DOHH2 (cell line): Measurements from ENCODE around the gene ATP1A1.

Experiments
- H3F3A ChIP-seq: fragments of 200-600 bp; sonication (generic), shearing (Covaris generic); 2 replicates; pipeline ENCODE4 v1.6.0; 2016; ENCODE audit warnings: antibody characterized with exemption, mild to moderate bottlenecking; ENCODE audit not compliant: control insufficient read depth, insufficient read depth
- H3K27ac ChIP-seq: fragments of 200-600 bp; sonication (generic); 2 replicates; pipeline ENCODE4 v1.5.1; 2014; ENCODE audit warnings: low read depth, mild to moderate bottlenecking, low read length, moderate library complexity
- H3K27me3 ChIP-seq: fragments of 200-600 bp; sonication (generic); 2 replicates; pipeline ENCODE4 v1.6.1; 2014; ENCODE audit warnings: mild to moderate bottlenecking, low read length, mixed read lengths; ENCODE audit not compliant: control insufficient read depth
- H3K36me3 ChIP-seq: fragments of 200-600 bp; sonication (generic); 2 replicates; pipeline ENCODE4 v1.6.1; 2014; ENCODE audit warnings: mild to moderate bottlenecking, low read length, moderate library complexity, mixed read lengths; ENCODE audit not compliant: control insufficient read depth
- H3K4me1 ChIP-seq: fragments of 200-600 bp; sonication (generic); 2 replicates; pipeline ENCODE4 v1.6.1; 2014; ENCODE audit warnings: mild to moderate bottlenecking, low read length, mixed read lengths; ENCODE audit not compliant: control insufficient read depth
- H3K4me2 ChIP-seq: fragments of 200-600 bp; sonication (generic); 2 replicates; pipeline ENCODE4 v1.6.0; 2014; ENCODE audit warnings: mild to moderate bottlenecking, low read length, moderate library complexity
- H3K4me3 ChIP-seq: fragments of 200-600 bp; sonication (generic); 2 replicates; pipeline ENCODE4 v1.5.1; 2014; ENCODE audit warnings: mild to moderate bottlenecking, low read length, mixed read lengths
- H3K79me2 ChIP-seq: fragments of 200-600 bp; sonication (generic); 2 replicates; pipeline ENCODE4 v1.6.1; 2014; ENCODE audit warnings: mild to moderate bottlenecking, low read length, mixed read lengths; ENCODE audit not compliant: control insufficient read depth
- H3K9me2 ChIP-seq: fragments of 200-600 bp; sonication (generic); replicated peaks from 2 replicates; pipeline ENCODE4 v1.6.1; 2014; ENCODE audit warnings: mild to moderate bottlenecking, low read length, mixed read lengths; ENCODE audit not compliant: control insufficient read depth
- H3K9me3 ChIP-seq: fragments of 200-600 bp; sonication (generic); 2 replicates; pipeline ENCODE4 v1.6.1; 2014; ENCODE audit warnings: antibody characterized with exemption, low read length, mixed read lengths; ENCODE audit not compliant: control insufficient read depth, insufficient read depth
- H4K20me1 ChIP-seq: fragments of 200-600 bp; sonication (generic); 2 replicates; pipeline ENCODE4 v1.6.0; 2014; ENCODE audit warnings: low read depth, mild to moderate bottlenecking, antibody characterized with exemption, low read length, moderate library complexity; ENCODE audit not compliant: control insufficient read depth, insufficient read depth
- CTCF ChIP-seq: fragments of 200-600 bp; sonication (generic); IDR thresholded peaks from one replicate; pipeline ENCODE4 v1.5.1; 2014; ENCODE audit warnings: antibody characterized with exemption, mild to moderate bottlenecking, low read depth, low read length; ENCODE audit not compliant: poor library complexity, severe bottlenecking
- EZH2phosphoT487 ChIP-seq: fragments of 200-600 bp; sonication (generic); IDR thresholded peaks from 2 replicates; pipeline ENCODE4 v1.6.1; 2017; ENCODE audit warnings: borderline replicate concordance, mild to moderate bottlenecking, antibody characterized with exemption, low read length, moderate library complexity, mixed read lengths

Gene ATP1A1

GRCh38 chr1:116436611-116436970 lies 63.5 kb downstream of the ATP1A1 start:
- Histone ChIP-seq H3K4me1 (no peaks in the 10 kb centered on the region), H3K9me2 (no peaks in the 10 kb centered on the region), H4K20me1 (no peaks in the 10 kb centered on the region), H3K27ac (no peak overlapping the region), H3F3A (no peaks in the 10 kb centered on the region; the same call in 1 of the 2 replicates), H3K79me2 (no peaks in the 10 kb centered on the region), H3K27me3 (peaks cover 3% of the 10 kb centered on the region; the same call in 1 of the 2 replicates), H3K4me2 (no peak overlapping the region), H3K9me3 (no peaks in the 10 kb centered on the region), H3K4me3 (no peak overlapping the region), H3K36me3 (no peaks in the 10 kb centered on the region)
- TF ChIP-seq EZH2phosphoT487 (no peak), CTCF (no peak)

DNA sequence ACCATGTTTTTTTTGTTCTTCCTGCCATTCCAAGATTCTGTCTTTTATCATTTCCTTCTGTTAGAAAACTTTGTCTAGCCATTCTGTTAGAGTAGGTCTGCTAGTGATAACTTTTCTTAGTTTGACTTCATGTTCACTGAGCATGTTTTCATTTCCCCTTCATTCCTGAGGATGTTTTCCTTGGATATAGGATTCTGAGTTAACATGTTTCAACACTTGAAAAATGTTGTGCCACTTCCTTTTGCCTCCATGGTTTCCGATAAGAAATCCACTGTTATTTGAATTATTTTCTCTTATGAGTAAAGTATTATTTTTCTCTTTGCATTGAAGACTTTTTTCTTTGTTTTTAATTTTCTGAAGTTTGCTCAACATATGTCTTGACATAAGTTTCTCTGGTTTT lies 66.7 kb downstream of the ATP1A1 start:
- H3K79me2 ChIP-seq: no peaks in the 10 kb centered on the region

GRCh38 chr1:116440731-116441130 lies 67.7 kb downstream of the ATP1A1 start:
- no peaks in the 10 kb centered on the region for H3K79me2 ChIP-seq
- H3K27me3 ChIP-seq: peaks cover 11% of the 10 kb centered on the region
- no peak overlapping the region for H3K27ac ChIP-seq
- H3F3A ChIP-seq: no peaks in the 10 kb centered on the region; the same call in 1 of the 2 replicates
- no peaks in the 10 kb centered on the region for H3K9me3 ChIP-seq
- no peaks in the 10 kb centered on the region for H4K20me1 ChIP-seq
- H3K4me1 ChIP-seq: no peaks in the 10 kb centered on the region
- no peaks in the 10 kb centered on the region for H3K36me3 ChIP-seq
- TF ChIP-seq CTCF: no peak
- TF ChIP-seq EZH2phosphoT487: no peak
- H3K4me3 ChIP-seq: no peak overlapping the region
- no peaks in the 10 kb centered on the region for H3K9me2 ChIP-seq
- no peak overlapping the region for H3K4me2 ChIP-seq

More for the DNA sequence above, 66.7 kb downstream of the ATP1A1 start:
- H3F3A ChIP-seq: no peaks in the 10 kb centered on the region; the same call in 1 of the 2 replicates
- no peaks in the 10 kb centered on the region for H3K36me3 ChIP-seq
- no peak overlapping the region for H3K27ac ChIP-seq
- H3K27me3 ChIP-seq: peaks cover 7% of the 10 kb centered on the region; the same call in 1 of the 2 replicates
- no peaks in the 10 kb centered on the region for H3K4me1 ChIP-seq
- no peaks in the 10 kb centered on the region for H3K9me3 ChIP-seq
- no peak for TF ChIP-seq CTCF
- TF ChIP-seq EZH2phosphoT487: no peak
- no peak overlapping the region for H3K4me2 ChIP-seq
- H3K9me2 ChIP-seq: no peaks in the 10 kb centered on the region
- no peak overlapping the region for H3K4me3 ChIP-seq
- H4K20me1 ChIP-seq: no peaks in the 10 kb centered on the region
